HG03432 (cell line): ENCODE data around the gene PXN.
"Not testable (repeated sequence)": the region's sequence is repeated elsewhere in the genome, so short reads cannot be mapped to it uniquely, and the experiment has no call there.

Experiments
- ATAC-seq: cut with Tn5 transposase; IDR thresholded peaks from one replicate; pipeline ENCODE4 v1.9.1; 2021; ENCODE audit warnings: mild to moderate bottlenecking, moderate library complexity; ENCODE audit not compliant: unreplicated experiment

PXN gene

DNA sequence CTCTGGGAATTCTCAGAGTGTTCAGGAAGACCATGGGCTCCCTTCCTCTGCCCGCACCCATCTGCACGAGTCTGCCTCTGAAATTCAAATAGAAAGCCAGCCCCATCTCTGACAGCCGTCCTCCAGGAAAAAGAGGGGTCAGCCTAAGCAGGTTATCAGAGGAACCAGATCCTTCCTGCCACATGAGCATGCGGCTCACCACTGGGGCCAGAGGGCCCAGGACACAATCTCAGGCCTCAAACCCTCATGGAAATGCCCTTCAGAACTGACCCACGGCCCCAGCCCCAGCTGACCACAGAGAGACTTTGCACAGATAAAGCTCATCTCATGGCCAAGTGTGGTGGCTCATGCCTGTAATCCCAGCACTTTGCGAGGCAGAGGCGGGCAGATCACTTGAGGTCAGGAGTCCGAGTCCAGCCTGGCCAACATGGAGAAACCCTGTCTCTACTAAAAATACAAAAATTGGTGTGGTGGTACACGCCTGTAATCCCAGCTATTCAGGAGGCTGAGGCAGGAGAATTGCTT, 23.2 kb downstream of the PXN start:
- no peak for ATAC-seq

DNA sequence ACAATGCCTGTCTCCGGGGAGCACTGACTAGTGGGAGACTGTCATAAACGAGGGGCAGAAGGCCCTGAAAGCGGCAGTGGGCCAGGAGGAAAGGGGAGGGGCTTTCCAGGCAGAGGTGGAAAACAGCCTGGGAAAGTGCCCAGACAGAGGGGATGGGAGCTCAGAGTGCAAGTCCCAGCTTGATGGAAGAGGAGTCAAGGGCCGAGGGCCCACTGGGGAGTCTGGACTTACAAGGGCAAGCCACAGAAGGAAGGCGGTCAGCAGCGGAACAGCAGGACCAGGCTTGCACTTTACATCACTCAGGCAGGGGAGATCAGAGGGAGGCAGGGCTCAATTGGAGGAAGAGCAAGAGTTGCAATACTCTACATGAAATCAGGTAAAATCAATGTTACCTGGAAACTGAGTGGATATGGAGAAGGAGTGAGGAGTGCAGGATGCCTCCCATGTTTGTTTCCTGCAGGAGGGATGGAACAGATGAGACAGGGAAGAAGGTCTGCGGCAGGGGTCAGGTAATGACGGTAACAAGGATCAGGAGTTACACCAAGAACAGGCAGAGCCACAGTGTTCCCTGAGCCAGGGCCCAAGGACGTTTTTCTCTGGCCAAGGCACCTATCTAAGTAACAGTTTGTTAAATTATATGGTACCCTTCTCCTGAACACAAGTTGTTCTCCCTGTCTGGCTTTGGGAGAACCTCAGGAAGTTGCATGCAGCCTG, 23.8 kb downstream of the PXN start:
- ATAC-seq = no peak

DNA sequence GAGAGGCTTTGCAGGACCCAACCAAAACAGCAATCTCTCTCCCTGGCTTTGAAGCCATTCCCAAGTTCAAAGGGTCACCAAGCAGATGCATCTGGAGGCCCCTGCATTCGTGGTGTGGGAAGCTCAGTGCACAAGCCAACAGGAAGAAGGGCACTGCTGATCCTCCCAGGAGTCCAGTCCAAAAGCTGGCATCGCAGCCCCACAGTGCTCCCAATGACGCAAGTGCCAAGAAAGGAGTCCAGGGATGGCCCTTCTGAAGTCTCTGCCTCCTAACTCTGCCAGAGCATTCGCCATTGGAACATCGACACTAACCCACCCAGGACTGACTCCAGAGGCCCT, 25.1 kb downstream of the PXN start:
- ATAC-seq = no peak

DNA sequence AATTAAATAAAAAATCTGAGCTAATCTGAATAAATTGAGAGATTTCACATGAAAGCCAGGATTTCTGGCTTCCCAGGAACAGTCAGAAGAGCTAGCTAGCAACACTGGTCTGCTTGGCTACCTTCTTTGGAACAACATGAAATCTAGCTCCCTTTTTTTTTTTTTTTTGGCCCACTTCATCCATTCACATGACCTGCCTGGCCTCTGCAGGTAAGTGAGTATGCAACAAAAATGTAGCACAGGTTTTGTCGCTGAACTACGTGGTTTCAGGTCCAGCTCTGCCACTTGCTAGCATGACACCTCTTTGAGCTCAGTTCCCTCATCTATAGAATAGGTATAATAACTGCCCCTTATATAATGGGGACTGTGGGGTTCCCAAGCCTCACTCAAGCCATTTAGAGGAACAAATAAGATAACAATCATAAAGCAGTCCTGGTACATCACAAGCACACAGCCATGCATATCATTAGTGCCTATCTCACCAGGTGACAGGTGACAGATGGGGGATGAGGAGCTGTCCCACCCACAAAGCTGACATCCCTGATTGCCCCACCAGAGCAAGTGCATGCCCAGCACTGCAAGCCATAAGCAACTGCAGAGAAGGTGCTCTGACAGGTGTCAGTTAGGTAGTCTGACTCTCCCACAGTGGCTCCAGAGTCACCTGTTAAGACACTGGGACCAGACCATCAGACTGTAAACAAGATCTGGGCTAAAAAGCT, 25.6 kb downstream of the PXN start:
- ATAC-seq = no peak

DNA sequence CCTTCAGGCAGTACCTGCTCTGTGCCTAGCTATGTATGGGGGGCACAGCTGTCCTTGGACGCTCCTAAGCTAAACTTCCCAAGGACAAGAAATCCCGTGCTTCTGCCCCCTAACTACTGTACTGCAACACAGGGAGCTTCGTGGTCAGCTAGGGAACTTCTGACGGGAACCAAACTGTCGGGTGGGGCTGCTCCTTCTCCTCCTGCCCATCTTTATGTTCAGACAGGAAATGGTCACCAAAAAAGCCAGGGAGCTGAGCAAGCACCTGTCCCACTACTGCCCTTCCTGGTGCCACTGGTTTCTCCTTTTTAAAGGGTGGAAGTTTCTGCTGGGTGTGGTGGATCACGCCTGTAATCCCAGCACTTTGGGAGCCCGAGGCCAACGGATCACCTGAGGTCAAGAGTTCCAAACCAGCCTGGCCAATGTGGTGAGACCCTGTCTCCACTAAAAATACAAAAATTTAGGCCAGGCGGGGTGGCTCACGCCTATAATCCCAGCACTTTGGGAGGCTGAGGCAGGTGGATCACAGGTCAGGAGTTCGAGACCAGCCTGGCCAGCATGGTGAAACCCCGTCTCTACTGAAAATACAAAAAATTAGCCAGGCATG, 26.6 kb downstream of the PXN start:
- ATAC-seq = no peak

DNA sequence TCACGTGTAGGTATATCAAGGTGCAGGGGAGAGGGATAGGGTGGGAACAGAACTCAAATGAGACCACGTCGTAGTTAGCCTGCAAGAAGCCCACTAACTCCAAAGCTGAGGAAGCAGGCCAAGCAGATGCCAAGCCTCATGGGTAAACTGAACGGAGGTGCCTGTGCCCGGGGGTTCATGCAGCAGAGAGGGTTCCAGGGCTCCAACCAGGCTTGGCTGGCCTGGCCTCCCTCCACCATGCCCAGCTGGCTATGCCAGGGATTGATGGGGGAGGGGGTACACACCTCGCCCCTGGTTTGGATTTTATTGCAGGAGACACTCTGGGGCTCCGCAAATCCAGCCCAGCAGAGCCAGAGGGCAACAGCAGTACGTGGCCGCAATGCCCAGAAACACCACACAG, 27.3 kb downstream of the PXN start:
- no peak for ATAC-seq

DNA sequence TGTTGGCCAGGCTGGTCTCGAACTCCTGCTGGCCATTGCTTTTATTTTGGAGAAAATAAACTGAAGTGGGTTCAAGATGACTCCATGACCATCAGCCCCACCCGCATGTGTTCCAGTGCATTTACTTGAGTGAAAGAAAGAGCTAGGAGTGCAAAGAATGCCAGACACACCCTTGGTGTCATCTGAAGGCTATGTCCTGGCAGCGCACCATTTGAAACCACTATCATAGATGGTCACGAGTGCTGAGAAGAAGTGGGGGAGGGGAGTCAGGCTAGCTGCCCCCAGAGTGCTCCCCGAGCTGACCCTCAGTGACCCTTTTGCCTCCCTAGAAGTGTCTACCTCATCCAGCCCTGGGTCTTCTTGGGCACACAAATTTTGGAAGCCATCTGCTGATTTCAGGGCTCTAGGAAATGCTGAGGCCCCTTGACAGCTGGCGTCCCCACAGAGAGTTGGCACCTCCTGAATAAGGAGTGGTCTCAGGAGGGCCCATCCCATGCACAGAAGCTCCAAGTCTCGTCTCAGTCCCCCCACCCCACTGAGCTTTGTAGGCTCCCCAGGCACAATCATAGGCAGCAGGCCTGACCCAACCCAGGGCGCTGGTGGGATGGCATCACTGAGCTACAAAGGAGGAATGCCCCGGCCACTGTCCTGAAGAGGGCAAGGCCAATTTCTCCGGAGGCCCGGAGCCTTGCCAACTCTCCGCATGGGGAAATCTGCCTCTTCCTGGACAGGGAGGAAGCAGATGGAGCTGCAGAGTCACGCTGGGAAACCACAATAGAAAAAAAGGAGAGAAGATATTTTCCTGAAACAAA, 28.0 kb downstream of the PXN start:
- ATAC-seq = no peak

DNA sequence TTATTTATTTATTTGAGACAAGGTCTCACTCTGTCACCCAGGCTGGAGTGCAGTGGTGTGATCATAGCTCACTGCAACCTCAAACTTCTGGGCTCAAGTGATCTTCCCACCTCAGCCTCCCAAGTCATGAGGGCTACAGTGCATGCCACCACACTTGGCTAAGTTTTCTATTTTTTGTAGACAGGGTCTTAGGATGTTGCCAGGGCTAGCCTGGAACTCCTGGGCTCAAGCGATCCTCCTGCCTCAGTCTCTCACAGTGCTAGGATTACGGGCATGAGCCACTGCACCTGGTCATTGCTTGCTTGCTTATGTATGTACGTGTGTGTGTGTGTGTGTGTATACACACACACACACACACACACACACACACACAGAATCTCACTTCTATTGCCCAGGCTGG, 28.7 kb downstream of the PXN start:
- not testable (repeated sequence) for ATAC-seq

DNA sequence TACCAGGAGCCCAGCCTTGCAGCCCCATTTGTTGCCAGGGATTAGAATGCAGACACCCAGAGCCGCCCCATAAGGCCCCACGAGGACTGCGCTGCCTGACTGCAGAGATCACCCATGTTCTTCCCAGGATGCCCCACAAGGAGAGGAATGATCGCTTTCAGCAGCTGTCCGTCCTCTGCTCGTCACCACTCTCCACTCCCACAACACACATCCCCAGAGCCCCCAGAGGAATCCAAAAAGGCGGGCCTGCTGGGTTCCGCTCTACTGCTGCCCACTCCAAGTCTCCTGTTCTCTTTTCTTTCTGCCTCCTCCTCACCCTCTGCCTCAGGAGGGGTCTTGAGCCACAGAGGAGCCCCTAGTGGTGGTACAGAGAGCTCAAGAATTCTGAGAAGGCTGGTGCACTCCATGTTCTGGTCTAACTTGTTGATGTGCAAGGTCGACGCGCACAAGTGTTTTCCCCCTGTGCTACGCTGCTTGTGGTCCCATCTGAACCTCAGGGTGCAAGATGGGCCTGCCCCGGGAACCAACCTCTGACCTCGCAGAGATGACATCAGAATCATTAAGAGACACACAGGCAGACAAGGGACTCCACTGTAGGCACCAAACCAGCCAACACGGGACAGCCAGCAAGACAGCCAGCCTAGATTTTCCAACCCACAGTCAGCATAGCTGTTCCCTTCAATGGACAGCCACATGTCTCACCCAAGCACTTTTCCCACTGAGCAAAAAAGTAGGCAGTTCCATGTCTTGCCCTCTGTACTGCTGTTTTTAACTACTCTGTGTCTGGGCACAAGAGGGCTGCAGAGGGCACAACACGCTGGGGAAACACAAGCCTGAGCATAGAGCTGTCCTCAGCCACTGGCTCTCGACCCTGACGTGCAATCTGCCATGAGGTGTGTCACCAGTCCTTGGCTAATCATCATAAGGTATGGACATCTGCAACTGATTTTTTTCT, 29.9 kb downstream of the PXN start:
- ATAC-seq = no peak

DNA sequence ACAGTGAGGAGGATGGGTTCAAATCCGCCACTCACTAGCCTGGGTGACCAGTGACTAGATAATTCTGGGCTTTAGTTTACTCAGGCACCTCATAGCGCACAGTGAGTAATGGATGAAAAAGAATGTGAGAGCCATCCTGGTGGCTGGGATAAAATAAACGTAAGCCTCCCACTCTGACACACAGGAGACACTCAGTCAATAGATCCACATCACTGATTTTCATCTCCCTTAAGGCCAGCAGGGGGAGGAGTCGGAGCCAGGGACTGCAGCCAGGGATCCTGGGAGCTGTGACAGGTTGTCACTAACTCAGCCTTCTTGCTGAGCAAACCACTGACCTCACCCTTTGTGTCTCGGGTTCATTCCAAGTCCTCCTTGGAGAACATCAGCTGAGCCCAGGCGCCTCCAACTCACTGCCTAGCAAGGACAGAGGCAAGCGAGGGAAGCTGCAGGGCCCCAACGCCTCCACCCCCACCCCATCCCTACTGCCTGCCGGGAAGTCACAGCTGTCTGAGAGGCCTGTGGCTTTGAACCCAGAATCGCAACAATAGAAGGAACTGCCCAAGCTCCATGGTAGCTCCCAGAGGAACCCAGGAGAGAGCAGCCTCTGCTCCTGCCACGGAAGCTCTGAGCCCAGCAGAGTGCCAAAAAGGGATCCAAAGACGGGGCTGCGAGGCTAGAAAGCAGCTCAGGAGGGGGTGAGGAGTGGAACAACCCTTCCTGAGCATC, 30.7 kb downstream of the PXN start:
- no peak for ATAC-seq

DNA sequence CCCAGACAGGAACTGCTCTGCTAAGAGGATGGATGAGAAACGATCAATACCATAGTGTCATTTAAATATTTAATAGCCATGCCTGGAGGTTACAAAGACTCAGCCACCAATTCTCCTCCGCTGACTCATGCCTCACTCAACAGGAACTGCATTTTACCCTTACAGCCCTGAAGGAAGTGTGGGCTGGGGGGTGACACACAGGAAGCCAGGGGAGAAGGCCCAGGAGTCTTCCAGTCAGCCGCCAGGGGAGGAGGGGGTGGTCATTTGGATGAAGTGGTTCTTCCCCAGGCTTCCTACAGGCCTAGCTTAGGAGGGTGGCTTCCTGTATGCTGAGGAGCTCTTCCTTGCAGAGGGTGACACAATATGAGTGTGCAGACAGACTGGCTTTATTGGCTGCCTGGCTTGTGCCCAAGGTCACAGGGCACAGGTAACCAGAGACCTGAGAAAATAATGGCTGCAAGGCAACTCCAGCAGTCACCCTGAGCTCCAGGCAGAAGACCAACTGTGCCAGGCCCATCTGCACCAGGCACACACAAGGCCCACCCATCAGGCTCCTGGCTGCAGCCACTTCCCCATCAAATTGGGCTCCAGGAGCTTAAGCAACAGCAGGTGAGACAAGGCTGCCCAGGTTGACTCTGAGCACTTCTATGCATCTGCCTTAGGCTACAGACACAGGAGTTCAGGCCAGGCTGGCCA, 34.1 kb downstream of the PXN start:
- ATAC-seq = no peak

DNA sequence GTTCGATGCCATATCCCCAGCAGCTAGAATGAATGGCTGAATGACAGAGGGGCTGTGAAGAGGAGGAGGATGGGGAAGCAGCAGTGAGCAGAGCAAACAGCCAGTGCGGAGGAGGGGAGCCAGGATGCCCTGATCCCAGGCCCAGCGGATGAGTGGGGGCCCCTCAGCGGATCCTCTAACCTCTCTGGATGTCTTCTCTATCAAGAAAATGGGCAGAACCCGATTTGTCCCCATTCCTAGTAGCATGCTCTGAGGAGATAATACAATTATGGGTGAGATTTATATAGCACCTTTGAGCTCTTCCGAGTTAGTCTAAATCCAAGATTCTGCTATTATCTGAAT, 34.6 kb downstream of the PXN start:
- no peak for ATAC-seq

DNA sequence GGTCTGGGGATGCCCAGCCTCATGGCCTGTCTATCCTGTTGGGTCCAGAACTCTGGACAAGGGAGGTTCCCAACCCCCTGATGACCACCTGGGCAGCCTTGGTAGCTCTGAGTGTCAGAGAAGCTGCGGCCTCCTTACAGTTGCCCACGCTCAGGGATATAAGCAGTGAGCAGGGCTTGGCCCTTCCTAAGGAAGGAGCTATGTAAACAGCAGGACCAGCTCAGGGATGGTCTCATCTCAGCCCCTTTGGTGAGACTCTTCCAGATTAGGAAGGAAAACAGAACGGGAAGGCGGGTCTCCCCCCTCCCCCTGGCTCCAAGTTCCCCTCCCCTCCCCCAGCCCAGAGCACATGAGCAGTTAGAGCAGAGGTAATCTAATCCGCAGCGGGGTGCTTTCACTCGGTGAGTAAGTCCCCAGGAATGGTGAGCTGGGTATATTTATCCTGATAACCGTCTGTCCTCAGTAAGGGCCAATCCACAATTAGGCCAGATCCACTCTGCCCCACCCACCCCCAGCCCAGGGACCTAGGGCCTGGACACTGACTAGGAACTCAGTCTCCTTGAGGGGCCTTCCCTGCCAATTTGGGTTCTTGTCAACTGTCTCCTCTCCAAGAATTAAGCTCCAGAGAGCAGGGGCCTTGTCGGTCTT, 35.1 kb downstream of the PXN start:
- no peak for ATAC-seq

DNA sequence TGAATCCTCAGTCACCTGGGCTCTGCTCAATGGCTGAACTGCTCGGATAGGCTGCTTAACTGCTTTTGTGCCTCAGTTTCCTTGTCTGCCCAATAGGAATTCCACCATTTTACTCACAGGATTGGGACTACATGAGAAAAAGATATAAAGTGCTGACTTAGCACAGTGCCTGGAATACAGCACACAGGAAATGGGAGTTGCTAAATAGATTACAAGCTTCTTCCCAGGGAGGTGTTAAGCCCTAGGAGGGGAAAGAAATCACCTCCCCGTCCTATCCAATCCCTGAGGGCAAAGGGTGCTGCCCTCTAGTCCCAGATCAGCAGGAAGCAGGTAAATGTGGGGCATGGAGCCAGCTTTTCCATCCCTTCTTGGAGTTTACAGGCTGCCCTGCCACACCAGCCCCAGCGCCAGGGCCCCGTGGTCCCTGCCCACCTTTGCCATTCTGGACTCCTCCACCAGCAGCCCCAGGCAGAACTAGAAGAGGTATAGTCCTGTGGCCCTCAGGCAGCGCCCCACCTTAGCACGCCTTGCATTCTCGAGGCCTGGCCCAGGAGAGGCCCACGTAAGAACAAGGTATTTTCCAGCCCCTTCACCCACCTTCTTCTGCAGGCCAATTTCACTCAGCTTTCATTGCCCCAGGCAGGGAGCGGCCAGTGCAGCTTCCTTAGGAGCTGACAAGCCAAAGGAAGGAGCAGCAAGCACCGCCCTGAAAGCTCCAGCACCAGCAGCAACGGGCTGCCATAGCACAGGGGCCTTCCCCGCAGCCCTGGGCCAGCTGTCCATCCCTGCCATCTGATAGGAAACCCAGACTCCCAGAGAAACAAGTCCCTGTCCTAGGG, 35.8 kb downstream of the PXN start:
- no peak for ATAC-seq

DNA sequence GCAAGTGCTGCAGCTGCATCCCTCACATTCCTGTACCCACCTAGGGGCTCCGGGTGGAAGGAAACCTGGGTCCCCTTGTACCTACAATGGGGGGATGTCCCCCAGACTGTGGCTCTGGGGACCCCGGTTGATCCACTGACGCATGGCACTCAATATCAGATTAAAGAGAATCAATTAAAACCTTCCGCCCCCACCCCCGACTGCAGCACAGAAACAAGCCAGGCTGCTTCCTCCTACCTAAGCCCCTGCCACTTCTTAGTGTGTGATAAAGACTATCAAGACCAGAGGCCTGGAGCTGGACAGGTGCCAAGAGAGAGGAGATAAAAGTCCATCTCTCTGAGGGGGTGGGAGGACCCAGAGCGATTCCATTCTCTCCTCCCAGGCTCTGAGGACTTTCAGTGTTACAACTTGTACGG, 36.5 kb downstream of the PXN start:
- ATAC-seq = no peak

DNA sequence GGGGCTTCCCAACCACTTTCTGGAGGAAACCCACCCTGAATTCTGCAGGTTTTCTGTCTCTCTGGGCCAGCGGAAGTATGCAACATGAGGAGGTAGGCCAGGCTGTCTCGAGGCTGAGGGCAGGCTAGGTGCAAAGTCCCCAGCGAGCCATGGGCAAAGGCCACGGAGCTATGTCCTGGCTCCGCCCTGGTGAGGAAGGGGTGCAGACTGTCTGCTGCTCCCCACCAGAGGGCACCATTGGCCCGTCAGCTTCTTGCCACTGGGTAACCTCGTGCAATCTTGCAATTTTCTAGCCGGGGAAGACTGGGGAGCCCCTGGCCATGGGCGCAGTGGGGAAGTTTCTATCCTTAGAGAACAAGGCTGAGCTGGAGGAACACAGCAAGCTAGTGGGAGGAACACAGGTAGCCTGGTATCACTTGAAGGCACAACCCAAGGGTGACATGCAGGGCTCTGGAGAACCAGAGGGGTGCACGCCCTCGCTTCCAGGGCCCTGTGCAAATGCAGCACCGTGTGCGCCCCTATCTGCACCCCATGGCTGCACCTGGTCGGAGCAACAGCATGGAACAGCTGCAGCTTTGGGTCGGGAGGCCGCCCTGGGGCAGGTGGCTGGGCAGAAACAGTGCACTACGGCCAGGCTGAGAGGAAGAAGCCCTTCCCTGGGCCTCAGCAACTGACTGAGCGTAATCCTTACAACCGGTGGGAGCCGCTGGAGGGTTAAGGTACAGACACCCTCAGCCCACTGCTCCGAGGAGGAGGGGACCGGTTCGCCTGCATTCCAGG, 37.0 kb downstream of the PXN start:
- ATAC-seq = peak; percentile 71

DNA sequence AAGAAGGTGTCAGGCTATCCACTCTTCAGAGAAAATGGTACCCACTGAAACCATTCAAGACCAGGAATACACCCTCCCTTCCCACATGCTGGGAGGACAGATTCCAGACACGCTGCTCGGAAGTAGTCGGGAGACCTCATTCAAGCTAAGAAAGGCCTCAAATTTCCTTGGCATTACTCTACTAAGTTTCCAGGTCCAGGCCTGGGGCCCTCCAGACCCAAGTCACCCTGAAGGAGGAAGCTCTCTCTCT, 37.6 kb downstream of the PXN start:
- no peak for ATAC-seq
